NCI-H82 treated with DMSO at 0.1 percent for 48 hours (cell line): ENCODE data around the gene LGALS7B.
A peak's percentile ranks its signal among the peaks of the same experiment; 100 is the strongest.
"Not testable (repeated sequence)": the region's sequence is repeated elsewhere in the genome, so short reads cannot be mapped to it uniquely, and the experiment has no call there.

Experiments
- DNase-seq: peaks from one replicate; lab custom pipeline; 2025; ENCODE audit not compliant: unreplicated experiment; lab: John Stamatoyannopoulos, UW

Gene LGALS7B

GRCh38 chr19:38793671-38794070, 4.7 kb downstream of the LGALS7B start:
- DNase-seq, result no peak

- DNase-seq, result no peak
These were observed 6.5 kb downstream of the LGALS7B start for GRCh38 chr19:38795549-38795948.

- DNase-seq, result no peak
These were observed 7.2 kb downstream of the LGALS7B start for GRCh38 chr19:38796154-38796553.

- DNase-seq, result not testable (repeated sequence)
These were observed 8.8 kb downstream of the LGALS7B start for GRCh38 chr19:38797781-38798180.

- DNase-seq, result no peak
These were observed 10.1 kb downstream of the LGALS7B start for GRCh38 chr19:38799104-38799503.

- no peak for DNase-seq
These were observed 11.8 kb downstream of the LGALS7B start for GRCh38 chr19:38800577-38801347.

- DNase-seq, result peak; percentile 8
These were observed 12.5 kb downstream of the LGALS7B start for GRCh38 chr19:38801359-38802095.

GRCh38 chr19:38803543-38803942, 14.5 kb downstream of the LGALS7B start:
- DNase-seq, result no peak

- no peak for DNase-seq
These were observed 16.2 kb downstream of the LGALS7B start for GRCh38 chr19:38805180-38805579.

GRCh38 chr19:38806371-38806770, 17.4 kb downstream of the LGALS7B start:
- peak; percentile 7 for DNase-seq

GRCh38 chr19:38807374-38808098, 18.5 kb downstream of the LGALS7B start:
- DNase-seq, result peak; percentile 86

GRCh38 chr19:38808741-38809140, 19.7 kb downstream of the LGALS7B start:
- DNase-seq, result no peak

- no peak for DNase-seq
These were observed 20.7 kb downstream of the LGALS7B start for GRCh38 chr19:38809592-38810252.

- DNase-seq, result no peak
These were observed 23.2 kb downstream of the LGALS7B start for GRCh38 chr19:38812009-38812840.

GRCh38 chr19:38812841-38813320, 23.9 kb downstream of the LGALS7B start, which contains the start of gene LGALS4:
TSS of gene LGALS4 (minus strand) at chr19:38812945. CDS start at chr19:38812886, 59 bp downstream.
- DNase-seq, result no peak

GRCh38 chr19:38813323-38813722, 24.3 kb downstream of the LGALS7B start:
- no peak for DNase-seq

- not testable (repeated sequence) for DNase-seq
These were observed 24.9 kb downstream of the LGALS7B start for GRCh38 chr19:38813932-38814331.

- no peak for DNase-seq
These were observed 26.3 kb downstream of the LGALS7B start for GRCh38 chr19:38815059-38816001.
